ENCODE measurements around the gene TSHZ1. TPM values are rescaled to one million over a fixed set of nuclear protein-coding genes. Genes with fewer than 3 reads are reported as not detected.
A peak's percentile ranks its signal among the peaks of the same experiment; 100 is the strongest.
"Not testable (repeated sequence)": the region's sequence is repeated elsewhere in the genome, so short reads cannot be mapped to it uniquely, and the experiment has no call there.

TSHZ1 gene
- total RNA-seq, 1 donor from 2014 or later, result 1.3 TPM

GRCh38 chr18:75185460-75185859, 25.1 kb upstream of the TSHZ1 start:
- peak; percentile 89 for FAIRE-seq
- Histone ChIP-seq H3K27me3 (ENCODE audit: control insufficient read depth, insufficient read depth, low read length) (no peaks in the 10 kb centered on the region), H3K36me3 (ENCODE audit: control insufficient read depth, insufficient read depth, low read length) (no peaks in the 10 kb centered on the region), H3K4me3 (ENCODE audit: low read depth, low read length) (no peak overlapping the region)
- no peak for TF ChIP-seq CTCF (IDR thresholded peaks at IDR 0.05; ENCODE audit: insufficient read depth, low read length, severe bottlenecking)
- DNase-seq (ENCODE audit: low read depth), result no peak

DNA sequence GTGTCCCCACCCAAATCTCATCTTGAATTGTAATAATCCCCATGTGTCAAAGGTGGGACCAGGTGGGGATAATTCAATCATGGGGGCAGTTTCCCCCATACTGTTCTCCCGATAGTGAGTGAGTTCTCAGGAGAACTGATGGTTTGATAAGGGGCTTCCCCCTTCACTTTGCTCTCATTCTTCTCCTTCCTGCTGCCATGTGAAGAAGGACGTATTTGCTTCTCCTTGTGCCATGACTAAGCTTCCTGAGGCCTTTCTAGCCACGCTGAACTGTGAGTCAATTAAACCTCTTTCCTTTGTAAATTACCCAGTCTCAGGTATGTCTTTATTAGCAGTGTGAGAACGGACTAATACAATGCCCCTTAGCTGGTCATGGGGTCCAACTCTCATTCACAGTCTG, 22.9 kb upstream of the TSHZ1 start:
- DNase-seq (ENCODE audit: low read depth), result peak; percentile 21
- not testable (repeated sequence) for H3K36me3 ChIP-seq (ENCODE audit: control insufficient read depth, insufficient read depth, low read length); FAIRE-seq; H3K27me3 ChIP-seq (ENCODE audit: control insufficient read depth, insufficient read depth, low read length); H3K4me3 ChIP-seq (ENCODE audit: low read depth, low read length)

- no peak overlapping the region for H3K4me3 ChIP-seq (ENCODE audit: low read depth, low read length)
- H3K27me3 ChIP-seq (ENCODE audit: control insufficient read depth, insufficient read depth, low read length), result no peaks in the 10 kb centered on the region
- FAIRE-seq, result no peak
- no peak for DNase-seq (ENCODE audit: low read depth)
- no peaks in the 10 kb centered on the region for H3K36me3 ChIP-seq (ENCODE audit: control insufficient read depth, insufficient read depth, low read length)
- TF ChIP-seq CTCF (IDR thresholded peaks at IDR 0.05; ENCODE audit: insufficient read depth, low read length, severe bottlenecking), result no peak
Observed at GRCh38 chr18:75189696-75190095, 20.9 kb upstream of the TSHZ1 start.

DNA sequence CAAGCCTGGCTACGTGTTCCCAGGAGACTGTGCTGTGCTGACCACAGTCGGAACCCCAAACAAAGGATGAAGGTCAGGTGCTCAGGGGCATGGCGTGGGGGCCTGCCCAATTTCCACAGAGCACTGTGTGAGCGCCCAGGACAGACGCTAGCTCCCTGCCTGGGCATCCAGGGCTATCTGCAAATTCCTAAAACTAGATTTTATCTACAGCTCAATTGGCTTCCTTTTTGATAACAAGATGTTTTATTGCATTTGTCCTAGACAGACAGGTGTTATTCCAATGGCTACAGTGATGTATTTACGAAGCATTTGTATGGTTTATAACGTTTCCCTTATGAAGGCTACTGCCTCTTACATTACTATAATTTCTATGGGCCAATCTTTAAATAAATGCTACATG, 17.7 kb upstream of the TSHZ1 start:
- no peaks in the 10 kb centered on the region for H3K27me3 ChIP-seq (ENCODE audit: control insufficient read depth, insufficient read depth, low read length)
- no peak for FAIRE-seq
- TF ChIP-seq CTCF (IDR thresholded peaks at IDR 0.05; ENCODE audit: insufficient read depth, low read length, severe bottlenecking), result no peak
- H3K4me3 ChIP-seq (ENCODE audit: low read depth, low read length), result no peak overlapping the region
- DNase-seq (ENCODE audit: low read depth), result no peak
- H3K36me3 ChIP-seq (ENCODE audit: control insufficient read depth, insufficient read depth, low read length), result no peaks in the 10 kb centered on the region

DNA sequence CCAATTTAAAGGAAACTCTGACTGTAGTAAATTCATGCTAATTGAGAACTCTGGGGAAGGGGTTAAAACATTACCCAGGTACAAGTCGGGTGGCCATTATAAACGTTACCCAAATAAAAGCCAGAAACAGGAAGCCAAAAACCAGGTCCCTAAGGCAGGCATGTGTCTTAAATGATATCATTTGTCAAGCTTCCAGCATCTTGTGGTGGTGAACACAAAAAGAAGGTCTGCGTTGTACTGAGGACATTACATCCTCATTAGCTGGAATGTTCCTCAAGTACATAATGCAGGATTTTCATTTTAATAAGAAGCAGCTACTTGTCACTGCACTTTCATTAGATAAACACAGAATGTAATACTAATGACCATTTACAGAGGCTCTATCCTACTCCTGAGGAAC, 12.6 kb upstream of the TSHZ1 start:
- DNase-seq (ENCODE audit: low read depth) (no peak), FAIRE-seq (no peak)
- Histone ChIP-seq H3K36me3 (ENCODE audit: control insufficient read depth, insufficient read depth, low read length) (peaks cover 6% of the 10 kb centered on the region), H3K4me3 (ENCODE audit: low read depth, low read length) (no peak overlapping the region), H3K27me3 (ENCODE audit: control insufficient read depth, insufficient read depth, low read length) (no peaks in the 10 kb centered on the region)
- no peak for TF ChIP-seq CTCF (IDR thresholded peaks at IDR 0.05; ENCODE audit: insufficient read depth, low read length, severe bottlenecking)

DNA sequence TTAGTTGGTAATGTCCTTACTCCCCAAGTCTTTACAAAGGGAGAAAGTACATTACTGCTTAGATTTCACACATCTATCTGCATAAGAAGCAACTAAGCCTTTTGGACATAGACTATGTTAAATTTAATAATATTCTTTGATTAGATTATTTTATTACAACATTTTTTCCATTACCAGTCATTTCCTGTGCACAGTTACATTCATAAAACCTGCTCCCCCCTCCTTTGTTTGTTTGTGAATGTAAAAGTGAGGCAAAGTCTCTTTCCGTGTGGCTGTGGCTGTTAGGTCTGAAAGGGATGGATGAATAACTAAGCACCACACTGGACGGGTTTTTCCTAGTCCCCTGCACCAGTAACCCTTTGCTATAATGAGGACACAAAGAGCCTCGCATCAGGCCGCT, 11.3 kb upstream of the TSHZ1 start:
- peaks cover 6% of the 10 kb centered on the region for H3K36me3 ChIP-seq (ENCODE audit: control insufficient read depth, insufficient read depth, low read length)
- no peaks in the 10 kb centered on the region for H3K27me3 ChIP-seq (ENCODE audit: control insufficient read depth, insufficient read depth, low read length)
- DNase-seq (ENCODE audit: low read depth) (no peak), FAIRE-seq (no peak)
- no peak for TF ChIP-seq CTCF (IDR thresholded peaks at IDR 0.05; ENCODE audit: insufficient read depth, low read length, severe bottlenecking)
- no peak overlapping the region for H3K4me3 ChIP-seq (ENCODE audit: low read depth, low read length)
